WTC11 (cell line): ENCODE measurements around the gene OR2AT4. TPM values are rescaled to one million over a fixed set of nuclear protein-coding genes. Genes with fewer than 3 reads are reported as not detected.
A peak's percentile ranks its signal among the peaks of the same experiment; 100 is the strongest.

ENCODE experiments used
- ATAC-seq: fragments of 200-7000 bp; cut with Tn5 transposase; 2 replicates; pipeline ENCODE4 v1.10.0; 2021; ENCODE audit warnings: mild to moderate bottlenecking, moderate library complexity
- CTCF ChIA-PET: fragments of 300-600 bp; sonication (Branson Sonifier 250); formaldehyde crosslinking; loops from one replicate; lab custom pipeline; 2021; ENCODE audit warnings: antibody characterized with exemption; lab: Charles Lee
- POLR2A ChIA-PET: fragments of 350-600 bp; sonication (Branson Sonifier 250); formaldehyde crosslinking; loops from one replicate; lab custom pipeline; 2021; ENCODE audit warnings: antibody characterized with exemption; lab: Charles Lee
- DNase-seq: peaks from one replicate; pipeline ENCODE4 v3.0.0; 2021; ENCODE audit warnings: low spot score
- H3K27ac Mint-ChIP-seq: 2 replicates; pipeline ENCODE4 v1.8.0; 2021; ENCODE audit warnings: mixed read lengths
- H3K27me3 Mint-ChIP-seq: 2 replicates; pipeline ENCODE4 v1.8.0; 2021; ENCODE audit warnings: low read depth, mild to moderate bottlenecking, moderate library complexity, mixed read lengths
- H3K36me3 Mint-ChIP-seq: 2 replicates; pipeline ENCODE4 v1.8.0; 2021; ENCODE audit warnings: mixed read lengths
- H3K4me1 Mint-ChIP-seq: 2 replicates; pipeline ENCODE4 v1.8.0; 2022; ENCODE audit warnings: mixed read lengths
- H3K4me3 Mint-ChIP-seq: 2 replicates; pipeline ENCODE4 v1.8.0; 2021; ENCODE audit warnings: mild to moderate bottlenecking, moderate library complexity, mixed read lengths
- H3K9me3 Mint-ChIP-seq: 2 replicates; pipeline ENCODE4 v1.8.0; 2021; ENCODE audit warnings: mixed read lengths
- ATF1 ChIP-seq: sonication (generic); formaldehyde crosslinking; IDR thresholded peaks from 2 replicates; pipeline ENCODE4 v1.8.1; 2023; ENCODE audit warnings: mild to moderate bottlenecking, moderate library complexity, missing genetic modification reagents
- ATF6 ChIP-seq: sonication (generic); formaldehyde crosslinking; IDR thresholded peaks from 2 replicates; pipeline ENCODE4 v1.8.1; 2023; ENCODE audit warnings: mild to moderate bottlenecking, missing genetic modification reagents
- CBFB ChIP-seq: sonication (generic); formaldehyde crosslinking; IDR thresholded peaks from 2 replicates; pipeline ENCODE4 v1.8.1; 2022; ENCODE audit warnings: mild to moderate bottlenecking, low read depth, missing genetic modification reagents
- CREB1 ChIP-seq: sonication (generic); formaldehyde crosslinking; IDR thresholded peaks from 2 replicates; pipeline ENCODE4 v1.8.0; 2023; ENCODE audit warnings: mild to moderate bottlenecking, missing genetic modification reagents
- FOXP1 ChIP-seq: sonication (generic); formaldehyde crosslinking; IDR thresholded peaks from 2 replicates; pipeline ENCODE4 v1.8.0; 2022; ENCODE audit warnings: missing genetic modification reagents, mild to moderate bottlenecking, moderate library complexity, borderline replicate concordance
- GABPB1 ChIP-seq: sonication (generic); formaldehyde crosslinking; IDR thresholded peaks from 2 replicates; pipeline ENCODE4 v1.8.1; 2023; ENCODE audit warnings: mild to moderate bottlenecking, missing genetic modification reagents
- MXD4 ChIP-seq: fragments of 250-450 bp; sonication (Bioruptor Pico); IDR thresholded peaks from 2 replicates; pipeline ENCODE4 v1.8.0; 2021; ENCODE audit warnings: mild to moderate bottlenecking, moderate library complexity, borderline replicate concordance
- TCF7 ChIP-seq: sonication (generic); formaldehyde crosslinking; IDR thresholded peaks from 2 replicates; pipeline ENCODE4 v1.8.0; 2022; ENCODE audit warnings: mild to moderate bottlenecking, low read depth, missing genetic modification reagents, moderate library complexity
- ZMAT4 ChIP-seq: fragments of 250-450 bp; sonication (Bioruptor Pico); IDR thresholded peaks from 2 replicates; pipeline ENCODE4 v1.9.0; 2021; ENCODE audit warnings: mild to moderate bottlenecking
- total RNA-seq: library from RNA; stranded (reverse); gene quantifications from 3 replicates; pipeline ENCODE4 v1.2.3, GENCODE V29; 2021
- TF ChIP-seq, protein P1 (sequence below): fragments of 250-450 bp; sonication (Bioruptor Pico); IDR thresholded peaks from 2 replicates; pipeline ENCODE4 v1.9.0; 2021; ENCODE audit warnings: mild to moderate bottlenecking, borderline replicate concordance
- TF ChIP-seq, protein P2 (sequence below): sonication (generic); formaldehyde crosslinking; IDR thresholded peaks from 2 replicates; pipeline ENCODE4 v1.8.1; 2023; ENCODE audit warnings: mild to moderate bottlenecking, missing genetic modification reagents, moderate library complexity
- TF ChIP-seq, protein P3 (sequence below): fragments of 250-450 bp; sonication (Bioruptor Pico); IDR thresholded peaks from 2 replicates; pipeline ENCODE4 v1.9.0; 2021; ENCODE audit warnings: mild to moderate bottlenecking

The OR2AT4 gene
- total RNA-seq, 1 experiment from 2014 or later: not detected

DNA sequence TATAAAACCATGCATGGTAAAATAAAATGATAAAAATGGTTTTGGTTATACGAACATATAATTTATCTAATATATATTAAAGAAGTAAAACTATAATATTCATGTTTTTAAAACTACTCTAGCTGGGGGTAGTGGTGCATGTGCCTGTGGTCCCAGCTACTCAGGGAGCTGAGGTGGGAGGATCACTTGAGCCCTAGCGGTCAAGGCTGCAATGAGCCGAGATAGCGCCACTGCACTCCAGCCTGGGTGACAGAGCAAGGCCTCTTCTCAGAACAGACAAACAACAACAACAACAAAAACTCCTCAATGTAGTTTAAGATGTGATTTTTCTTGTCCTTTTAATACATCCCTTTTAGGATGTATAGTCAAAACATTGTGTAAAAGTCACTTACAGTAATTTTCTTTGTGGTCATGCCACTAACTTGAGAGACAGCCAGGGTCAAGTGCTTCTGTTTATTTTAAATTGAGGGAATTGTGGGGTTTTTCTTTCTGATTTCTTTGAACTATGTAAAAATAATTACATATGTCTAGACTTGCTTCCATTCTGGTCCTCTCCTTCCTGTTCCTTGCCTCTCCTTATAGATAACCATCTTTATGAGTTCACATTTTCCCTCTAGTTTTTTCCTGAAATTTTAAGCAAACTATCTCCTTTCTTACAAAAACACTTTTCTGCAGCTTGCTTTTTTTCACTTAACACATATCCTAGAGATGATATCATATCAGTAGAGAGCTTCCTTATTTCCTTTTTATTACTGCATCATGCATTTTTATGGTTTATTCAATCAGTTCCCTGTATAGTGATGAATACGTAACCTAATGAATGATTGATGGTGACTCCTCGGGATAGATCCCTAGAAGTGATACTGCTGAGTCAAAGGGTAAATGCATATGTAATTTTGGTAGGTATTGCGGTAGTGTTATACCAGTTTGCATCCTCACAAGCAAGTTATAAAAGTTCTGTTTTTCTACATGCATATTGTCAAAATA, 9.1 kb downstream of the OR2AT4 start:
- POLR2A ChIA-PET: no interaction called here
- Mint-ChIP-seq H3K9me3 (peaks cover 33% of the 10 kb centered on the region), H3K4me1 (0 out of 2 replicates have a peak, but pooled peaks cover under 1% of the 10 kb centered on the region), H3K27me3 (peaks cover 2% of the 10 kb centered on the region; the same call in 1 of the 2 replicates), H3K4me3 (no peak overlapping the region), H3K27ac (no peak overlapping the region), H3K36me3 (peaks cover 7% of the 10 kb centered on the region)
- CTCF ChIA-PET: interaction anchor here (0.9 to 3.7 kb wide), 3 partner anchors 8 to 65 kb away, joined by 3 to 10 read pairs (median 4); no protein-coding TSS in a partner anchor
- DNase-seq: no peak
- TF ChIP-seq, protein P1, sequence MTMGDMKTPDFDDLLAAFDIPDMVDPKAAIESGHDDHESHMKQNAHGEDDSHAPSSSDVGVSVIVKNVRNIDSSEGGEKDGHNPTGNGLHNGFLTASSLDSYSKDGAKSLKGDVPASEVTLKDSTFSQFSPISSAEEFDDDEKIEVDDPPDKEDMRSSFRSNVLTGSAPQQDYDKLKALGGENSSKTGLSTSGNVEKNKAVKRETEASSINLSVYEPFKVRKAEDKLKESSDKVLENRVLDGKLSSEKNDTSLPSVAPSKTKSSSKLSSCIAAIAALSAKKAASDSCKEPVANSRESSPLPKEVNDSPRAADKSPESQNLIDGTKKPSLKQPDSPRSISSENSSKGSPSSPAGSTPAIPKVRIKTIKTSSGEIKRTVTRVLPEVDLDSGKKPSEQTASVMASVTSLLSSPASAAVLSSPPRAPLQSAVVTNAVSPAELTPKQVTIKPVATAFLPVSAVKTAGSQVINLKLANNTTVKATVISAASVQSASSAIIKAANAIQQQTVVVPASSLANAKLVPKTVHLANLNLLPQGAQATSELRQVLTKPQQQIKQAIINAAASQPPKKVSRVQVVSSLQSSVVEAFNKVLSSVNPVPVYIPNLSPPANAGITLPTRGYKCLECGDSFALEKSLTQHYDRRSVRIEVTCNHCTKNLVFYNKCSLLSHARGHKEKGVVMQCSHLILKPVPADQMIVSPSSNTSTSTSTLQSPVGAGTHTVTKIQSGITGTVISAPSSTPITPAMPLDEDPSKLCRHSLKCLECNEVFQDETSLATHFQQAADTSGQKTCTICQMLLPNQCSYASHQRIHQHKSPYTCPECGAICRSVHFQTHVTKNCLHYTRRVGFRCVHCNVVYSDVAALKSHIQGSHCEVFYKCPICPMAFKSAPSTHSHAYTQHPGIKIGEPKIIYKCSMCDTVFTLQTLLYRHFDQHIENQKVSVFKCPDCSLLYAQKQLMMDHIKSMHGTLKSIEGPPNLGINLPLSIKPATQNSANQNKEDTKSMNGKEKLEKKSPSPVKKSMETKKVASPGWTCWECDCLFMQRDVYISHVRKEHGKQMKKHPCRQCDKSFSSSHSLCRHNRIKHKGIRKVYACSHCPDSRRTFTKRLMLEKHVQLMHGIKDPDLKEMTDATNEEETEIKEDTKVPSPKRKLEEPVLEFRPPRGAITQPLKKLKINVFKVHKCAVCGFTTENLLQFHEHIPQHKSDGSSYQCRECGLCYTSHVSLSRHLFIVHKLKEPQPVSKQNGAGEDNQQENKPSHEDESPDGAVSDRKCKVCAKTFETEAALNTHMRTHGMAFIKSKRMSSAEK (CRISPR knock-in tag): no peak
- TF ChIP-seq, protein P2, sequence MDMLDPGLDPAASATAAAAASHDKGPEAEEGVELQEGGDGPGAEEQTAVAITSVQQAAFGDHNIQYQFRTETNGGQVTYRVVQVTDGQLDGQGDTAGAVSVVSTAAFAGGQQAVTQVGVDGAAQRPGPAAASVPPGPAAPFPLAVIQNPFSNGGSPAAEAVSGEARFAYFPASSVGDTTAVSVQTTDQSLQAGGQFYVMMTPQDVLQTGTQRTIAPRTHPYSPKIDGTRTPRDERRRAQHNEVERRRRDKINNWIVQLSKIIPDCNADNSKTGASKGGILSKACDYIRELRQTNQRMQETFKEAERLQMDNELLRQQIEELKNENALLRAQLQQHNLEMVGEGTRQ: no peak
- no peak for TF ChIP-seq CBFB
- TF ChIP-seq GABPB1: no peak
- TF ChIP-seq FOXP1 (CRISPR knock-in tag): no peak
- TF ChIP-seq ATF1 (CRISPR knock-in tag): no peak
- no peak for TF ChIP-seq MXD4 (CRISPR knock-in tag)
- TF ChIP-seq, protein P3, sequence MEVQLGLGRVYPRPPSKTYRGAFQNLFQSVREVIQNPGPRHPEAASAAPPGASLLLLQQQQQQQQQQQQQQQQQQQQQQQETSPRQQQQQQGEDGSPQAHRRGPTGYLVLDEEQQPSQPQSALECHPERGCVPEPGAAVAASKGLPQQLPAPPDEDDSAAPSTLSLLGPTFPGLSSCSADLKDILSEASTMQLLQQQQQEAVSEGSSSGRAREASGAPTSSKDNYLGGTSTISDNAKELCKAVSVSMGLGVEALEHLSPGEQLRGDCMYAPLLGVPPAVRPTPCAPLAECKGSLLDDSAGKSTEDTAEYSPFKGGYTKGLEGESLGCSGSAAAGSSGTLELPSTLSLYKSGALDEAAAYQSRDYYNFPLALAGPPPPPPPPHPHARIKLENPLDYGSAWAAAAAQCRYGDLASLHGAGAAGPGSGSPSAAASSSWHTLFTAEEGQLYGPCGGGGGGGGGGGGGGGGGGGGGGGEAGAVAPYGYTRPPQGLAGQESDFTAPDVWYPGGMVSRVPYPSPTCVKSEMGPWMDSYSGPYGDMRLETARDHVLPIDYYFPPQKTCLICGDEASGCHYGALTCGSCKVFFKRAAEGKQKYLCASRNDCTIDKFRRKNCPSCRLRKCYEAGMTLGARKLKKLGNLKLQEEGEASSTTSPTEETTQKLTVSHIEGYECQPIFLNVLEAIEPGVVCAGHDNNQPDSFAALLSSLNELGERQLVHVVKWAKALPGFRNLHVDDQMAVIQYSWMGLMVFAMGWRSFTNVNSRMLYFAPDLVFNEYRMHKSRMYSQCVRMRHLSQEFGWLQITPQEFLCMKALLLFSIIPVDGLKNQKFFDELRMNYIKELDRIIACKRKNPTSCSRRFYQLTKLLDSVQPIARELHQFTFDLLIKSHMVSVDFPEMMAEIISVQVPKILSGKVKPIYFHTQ: no peak
- no peak for TF ChIP-seq TCF7 (CRISPR knock-in tag)
- no peak for TF ChIP-seq CREB1 (CRISPR knock-in tag)
- ATAC-seq: peak; percentile 48; the same call in 1 of the 2 replicates

GRCh38 chr11:75084883-75085282, 11.8 kb downstream of the OR2AT4 start:
- H3K4me3 Mint-ChIP-seq: no peak overlapping the region
- no peak for ATAC-seq
- POLR2A ChIA-PET: no interaction called here
- DNase-seq: no peak
- 0 out of 2 replicates have a peak, but pooled peaks cover 3% of the 10 kb centered on the region for H3K4me1 Mint-ChIP-seq
- TF ChIP-seq, protein P3: no peak
- no peak for TF ChIP-seq ATF6
- TF ChIP-seq ZMAT4: no peak
- no peak overlapping the region for H3K27ac Mint-ChIP-seq
- CTCF ChIA-PET: interaction anchor here (3.7 kb wide), 1 partner anchor 62 kb away, joined by 10 read pairs; no protein-coding TSS in a partner anchor
- H3K9me3 Mint-ChIP-seq: peaks cover 11% of the 10 kb centered on the region
- H3K27me3 Mint-ChIP-seq: peaks cover 2% of the 10 kb centered on the region; the same call in 1 of the 2 replicates
- no peaks in the 10 kb centered on the region for H3K36me3 Mint-ChIP-seq
